DMS153 treated with DMSO at 0.1 percent for 48 hours (cell line): ENCODE measurements around the gene NPB.
A peak's percentile ranks its signal among the peaks of the same experiment; 100 is the strongest.

Source experiments
- DNase-seq: peaks from one replicate; lab custom pipeline; 2025; ENCODE audit not compliant: unreplicated experiment; lab: John Stamatoyannopoulos, UW

The NPB gene

GRCh38 chr17:81924557-81925532 lies 22.8 kb downstream of the NPB start:
- no peak for DNase-seq

DNA sequence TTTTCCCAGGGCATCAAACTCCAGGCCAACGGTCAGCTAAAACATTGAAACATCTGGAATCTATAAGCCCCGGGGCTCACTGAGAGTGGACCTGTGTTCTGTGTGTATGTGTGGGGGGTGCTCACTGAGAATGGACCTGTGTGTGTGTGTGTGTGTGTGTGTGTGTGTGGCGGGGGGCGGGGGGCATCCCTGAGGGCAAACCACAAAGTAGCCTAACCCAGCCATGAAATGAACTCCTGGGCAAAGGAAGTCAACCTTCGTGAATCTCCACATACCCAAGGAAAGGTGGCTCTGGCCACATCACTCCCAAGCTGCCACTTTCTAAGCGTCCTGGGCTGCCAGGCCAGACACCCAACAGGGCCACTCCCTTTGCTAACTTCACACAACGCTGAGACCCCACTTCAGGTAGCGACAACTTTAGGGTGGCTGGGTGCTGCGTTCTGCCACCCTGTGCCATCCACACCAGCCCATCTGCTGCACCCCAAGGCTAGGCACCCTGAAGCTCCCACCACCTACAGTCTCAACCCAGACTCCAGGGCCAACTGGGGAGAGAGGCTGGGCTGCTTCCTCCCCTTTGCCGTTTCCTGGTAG lies 23.9 kb downstream of the NPB start:
- DNase-seq: no peak

DNA sequence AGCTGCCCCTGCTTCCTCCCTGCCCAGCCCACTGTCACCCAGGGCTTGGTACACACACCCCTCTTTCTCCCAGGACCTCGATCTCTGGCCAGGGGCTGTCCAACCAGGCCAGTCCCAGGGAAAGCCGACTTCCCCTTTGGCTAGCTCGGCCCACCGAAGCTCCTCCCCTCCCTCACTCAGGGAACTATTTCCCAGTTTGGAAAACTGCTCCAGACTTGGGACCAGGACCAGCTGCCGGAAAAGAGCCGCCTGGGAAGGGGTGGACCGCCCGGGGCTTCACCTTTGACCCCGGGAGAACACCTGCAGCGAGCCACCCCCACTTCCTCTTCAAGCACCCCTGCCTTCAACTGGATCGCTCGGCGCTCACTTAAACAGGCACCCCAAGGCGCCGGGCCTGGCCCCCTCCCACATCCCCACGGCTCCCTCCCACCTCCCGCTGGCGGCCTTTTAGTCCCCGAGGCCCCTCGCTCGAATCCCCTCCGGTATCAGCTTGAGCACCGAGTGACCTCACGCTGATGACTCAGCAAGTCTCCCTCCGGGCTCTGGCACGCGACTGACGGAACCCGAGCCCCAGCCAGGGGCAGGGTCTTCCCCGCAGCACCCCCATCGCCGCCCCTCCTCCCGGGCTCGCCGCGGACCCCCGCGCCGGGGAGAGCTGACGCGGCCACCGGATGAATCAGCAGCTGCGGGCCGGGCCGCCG lies 24.6 kb downstream of the NPB start:
- DNase-seq: no peak

DNA sequence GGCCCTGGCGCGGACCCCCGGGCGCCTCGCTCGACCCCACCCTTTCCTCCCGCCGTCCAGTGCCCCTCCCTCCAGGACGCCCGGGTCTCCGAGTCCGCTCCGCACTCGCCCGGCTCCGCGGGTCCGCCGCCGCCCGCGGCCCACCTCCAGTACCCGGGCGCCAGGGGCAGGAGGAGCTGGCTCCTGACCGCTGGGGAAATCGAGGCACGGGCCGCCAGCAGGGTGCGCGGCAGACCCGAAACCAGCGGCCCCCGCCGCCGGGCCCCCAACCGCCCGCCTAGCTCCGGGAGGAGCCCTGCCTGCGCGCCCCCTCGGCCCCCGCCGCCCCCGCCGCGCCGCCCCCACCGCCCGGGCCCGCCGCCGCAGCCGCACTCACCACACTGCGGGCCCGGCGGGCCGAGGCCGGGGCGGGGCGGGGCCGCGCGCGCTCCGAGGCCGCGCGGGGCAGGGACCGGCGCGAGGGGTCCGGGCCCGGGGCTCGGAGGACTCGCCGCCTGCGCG lies 25.2 kb downstream of the NPB start:
- DNase-seq: no peak

DNA sequence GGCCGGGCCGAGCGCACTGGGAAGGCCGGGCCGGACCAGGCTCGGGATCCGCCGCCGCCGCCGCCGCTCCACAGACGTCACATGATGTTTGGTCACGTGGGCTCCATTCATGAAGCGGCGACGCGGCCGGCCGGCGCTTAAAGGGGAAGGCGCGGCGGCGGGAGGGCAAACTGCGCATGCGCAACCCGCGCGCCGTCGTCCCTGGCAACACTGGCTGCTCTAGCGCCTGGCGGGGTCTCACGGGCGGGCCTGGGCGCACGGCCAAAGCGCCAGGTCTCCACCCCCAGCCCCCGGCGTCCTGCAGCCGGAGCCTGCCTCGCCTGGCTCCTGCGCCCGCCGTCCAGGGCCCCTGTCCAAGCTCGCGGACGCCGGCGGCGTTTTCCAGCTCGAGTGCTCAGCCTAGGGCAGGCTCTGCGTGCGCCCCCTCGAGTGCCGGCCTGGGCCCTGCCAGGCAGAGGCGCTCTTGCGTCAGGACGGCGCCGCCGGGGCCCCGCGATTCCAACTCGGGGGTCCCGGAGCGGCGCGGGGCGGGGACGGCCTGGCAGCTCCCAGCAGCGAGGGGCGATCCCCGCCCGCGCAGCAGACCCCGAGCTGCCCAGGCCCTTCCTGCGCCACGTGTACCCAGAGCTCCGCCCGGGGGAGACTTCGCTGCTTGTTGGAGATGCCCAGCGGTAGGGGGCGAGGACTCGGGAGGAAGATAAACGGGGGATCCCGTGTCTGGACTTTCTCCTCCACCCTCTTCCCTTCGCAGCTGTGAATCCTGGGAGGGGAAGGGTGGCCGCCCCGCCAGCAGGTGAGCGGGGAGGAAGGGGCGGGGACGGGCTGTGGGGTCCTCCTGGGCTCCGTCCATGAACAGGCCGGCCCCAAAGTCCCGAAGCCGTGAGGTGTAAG lies 25.9 kb downstream of the NPB start, which contains the start of gene MAFG:
Gene MAFG, minus strand, starts transcription at position 83 of the 891 bp plus-strand sequence. CDS start 4,550 bp downstream, outside the sequence.
- peak; percentile 78 for DNase-seq

DNA sequence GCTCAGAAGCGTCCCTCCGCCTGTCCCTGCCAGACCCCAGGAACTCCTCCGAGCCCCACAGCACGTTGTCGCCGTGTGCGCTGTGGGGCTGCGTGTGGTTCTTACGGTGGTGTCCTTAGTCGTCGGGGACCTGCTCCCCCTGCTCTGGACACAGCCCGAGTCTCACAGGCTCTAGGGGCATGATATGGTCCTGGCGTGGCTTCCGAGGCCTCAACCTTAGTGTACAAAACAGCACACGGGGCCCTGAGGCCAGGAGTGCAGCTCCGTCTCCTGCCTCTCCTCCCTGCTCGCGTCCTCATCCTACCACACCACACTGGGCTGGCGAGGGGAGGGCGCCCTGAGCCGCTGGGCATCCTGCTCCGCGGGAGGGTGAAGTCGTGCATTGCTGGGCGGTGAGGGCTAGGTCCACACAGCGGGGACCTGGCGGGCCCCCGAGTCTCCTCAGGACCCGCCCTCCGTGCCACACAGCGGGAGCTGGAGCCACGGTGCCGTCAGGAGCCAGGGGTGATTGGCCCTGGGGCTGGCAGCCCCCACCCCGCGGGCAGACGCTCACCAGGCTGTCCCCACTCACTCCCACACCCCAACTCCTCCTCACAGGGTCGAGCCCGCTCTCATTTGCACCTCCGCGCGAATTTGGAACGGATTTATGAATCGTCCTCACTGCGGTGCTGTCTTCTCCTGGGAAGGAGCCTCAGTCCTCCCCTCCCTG lies 26.7 kb downstream of the NPB start:
- DNase-seq: no peak

DNA sequence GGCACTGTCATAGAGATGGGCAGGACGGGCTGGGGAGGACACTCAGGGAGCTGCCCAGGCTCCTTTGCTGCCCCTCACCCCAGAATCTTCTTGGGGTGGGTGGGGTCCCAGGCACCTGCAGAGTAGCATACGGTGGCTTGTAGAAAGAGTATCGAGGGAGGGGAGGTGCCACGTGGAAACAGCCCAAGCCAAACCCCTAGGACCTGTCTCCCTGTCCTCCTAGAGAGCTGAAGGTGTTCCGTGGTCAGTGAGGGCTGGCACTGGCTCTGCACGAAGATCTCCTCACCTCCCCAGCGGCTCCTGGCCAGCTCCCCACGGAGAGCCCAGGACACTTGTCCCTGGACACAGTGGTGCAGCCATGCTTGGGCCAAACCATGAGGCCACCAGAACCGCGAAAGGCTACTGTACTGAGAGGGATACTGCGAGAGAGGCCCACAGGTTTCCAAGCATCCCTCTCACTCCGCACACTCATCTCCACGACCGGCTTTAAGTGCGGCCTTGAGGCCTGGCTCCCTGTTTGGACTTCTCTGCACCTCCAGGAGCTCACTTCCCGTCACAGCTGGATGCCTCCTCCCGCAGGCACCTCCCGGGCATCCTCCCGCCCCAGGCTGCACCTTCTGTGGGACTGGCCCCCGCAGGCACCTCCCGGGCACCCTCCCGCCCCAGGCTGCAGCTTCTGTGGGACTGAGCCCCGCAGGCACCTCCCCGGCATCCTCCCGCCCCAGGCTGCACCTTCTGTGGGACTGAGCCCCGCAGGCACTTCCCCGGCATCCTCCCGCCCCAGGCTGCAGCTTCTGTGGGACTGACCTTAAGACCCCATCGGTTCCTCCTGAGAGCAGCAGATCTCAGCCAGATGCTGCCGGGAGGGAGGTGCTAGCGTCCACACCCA lies 27.5 kb downstream of the NPB start:
- no peak for DNase-seq

- no peak for DNase-seq
Measured at GRCh38 chr17:81930142-81931125, 28.4 kb downstream of the NPB start.

- no peak for DNase-seq
Measured at GRCh38 chr17:81931189-81931556, 29.1 kb downstream of the NPB start.

DNA sequence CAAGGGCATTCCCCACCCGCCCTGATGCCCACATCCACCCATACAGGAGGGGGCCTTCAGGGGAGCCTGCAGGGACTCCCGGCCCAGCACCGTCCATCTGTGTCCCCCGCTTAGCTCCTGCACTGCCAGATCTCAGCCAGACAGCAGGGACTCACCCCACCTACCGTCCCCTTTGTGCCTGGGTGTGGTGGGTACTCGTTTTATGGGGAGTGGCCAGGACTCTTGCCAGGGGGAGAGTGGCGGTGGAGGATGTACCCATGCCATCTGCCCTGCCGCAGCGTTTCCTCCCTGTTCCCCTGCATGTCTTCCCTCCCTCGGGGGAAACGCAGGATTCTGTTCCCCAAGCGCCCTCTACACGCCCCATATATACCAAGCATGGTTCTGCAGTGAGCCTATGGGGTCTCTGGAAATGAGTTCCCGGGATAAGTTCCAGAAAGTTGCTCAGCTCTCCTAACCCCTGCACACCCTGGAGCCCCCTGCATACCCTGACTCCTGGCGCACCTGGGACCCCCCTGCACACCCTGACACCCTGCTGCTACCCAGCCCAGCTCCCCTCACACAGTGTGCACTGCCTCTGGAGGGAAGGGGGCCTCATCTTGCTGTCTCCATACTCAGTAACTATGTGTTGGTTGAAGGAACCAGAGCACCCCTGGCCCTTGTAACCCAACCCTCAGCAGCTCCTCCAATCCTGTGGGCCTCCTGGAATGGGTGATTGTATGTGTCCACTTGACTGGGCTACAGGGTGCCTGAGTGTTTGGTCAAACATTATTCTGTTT lies 29.7 kb downstream of the NPB start:
- no peak for DNase-seq

GRCh38 chr17:81932333-81932983 lies 30.4 kb downstream of the NPB start:
- DNase-seq: no peak

DNA sequence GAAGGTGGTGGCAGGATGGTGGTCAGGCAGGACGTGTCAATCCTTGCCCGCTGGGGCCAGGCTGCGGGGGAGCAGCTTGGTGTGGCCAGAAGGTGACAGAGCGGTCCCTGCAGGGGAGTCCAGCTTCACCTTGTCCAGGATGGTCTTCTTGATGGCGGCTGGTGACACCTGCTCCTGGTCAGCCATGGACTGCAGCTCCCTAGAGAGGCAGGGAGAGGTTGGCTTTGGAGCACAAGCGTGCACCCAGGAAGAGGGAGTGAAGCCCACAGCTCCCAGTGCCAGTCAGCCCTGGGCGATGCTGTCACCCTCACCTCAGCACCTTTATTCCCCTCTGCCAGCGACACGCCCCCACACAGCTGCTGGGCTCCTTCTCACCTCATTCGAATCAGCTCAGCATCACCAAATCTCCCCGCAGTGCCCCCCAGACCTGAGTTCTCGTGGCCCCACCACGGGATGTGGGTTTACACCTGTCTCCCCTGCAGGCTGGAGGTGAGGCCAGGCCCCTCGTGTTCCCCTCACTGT lies 31.2 kb downstream of the NPB start:
- DNase-seq: no peak

DNA sequence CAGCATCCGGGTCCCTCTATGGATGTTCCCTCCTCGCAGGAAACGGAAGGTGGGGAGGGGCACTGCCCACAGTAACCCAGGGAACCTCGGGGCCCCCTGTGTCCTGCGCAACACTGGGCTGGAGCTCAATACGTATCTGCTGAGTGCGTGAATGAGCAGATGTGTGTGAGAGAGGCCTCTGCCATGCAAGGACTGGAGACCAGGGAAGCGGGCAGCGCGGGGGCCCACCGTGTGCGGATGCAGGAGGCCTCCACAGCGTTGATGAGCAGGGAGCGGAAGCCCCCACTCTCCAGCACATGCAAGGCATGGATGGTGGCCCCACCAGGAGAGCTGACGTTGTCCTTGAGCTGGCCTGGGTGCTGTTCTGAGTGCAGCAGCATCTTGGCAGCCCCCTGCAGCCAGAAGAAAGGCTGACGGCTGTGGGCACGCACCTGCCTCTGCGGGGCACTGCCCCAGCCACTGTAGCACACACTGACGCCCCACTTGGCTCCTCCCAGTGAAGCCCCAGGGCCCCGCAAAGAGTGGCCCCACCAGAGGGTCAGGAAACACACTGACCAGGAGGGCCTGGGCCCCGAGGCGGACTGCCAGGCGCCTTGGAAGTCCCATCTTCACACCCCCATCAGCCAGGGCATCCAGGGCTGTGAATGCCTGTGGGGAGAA lies 32.2 kb downstream of the NPB start:
- no peak for DNase-seq

- no peak for DNase-seq
Measured at GRCh38 chr17:81934850-81935708, 33.0 kb downstream of the NPB start.

GRCh38 chr17:81935709-81936084 lies 33.7 kb downstream of the NPB start:
- no peak for DNase-seq
